Putamen (tissue), 1 donor: ENCODE data around the gene PRKCA.
"Not testable (repeated sequence)": the region's sequence is repeated elsewhere in the genome, so short reads cannot be mapped to it uniquely, and the experiment has no call there.

Source experiments
- DNase-seq: peaks from one replicate; pipeline ENCODE4 v3.0.0-alpha.2; 2016; ENCODE audit warnings: low spot score

Gene PRKCA

GRCh38 chr17:66684731-66685130 is 382.3 kb downstream of the PRKCA start:
- DNase-seq, result no peak

DNA sequence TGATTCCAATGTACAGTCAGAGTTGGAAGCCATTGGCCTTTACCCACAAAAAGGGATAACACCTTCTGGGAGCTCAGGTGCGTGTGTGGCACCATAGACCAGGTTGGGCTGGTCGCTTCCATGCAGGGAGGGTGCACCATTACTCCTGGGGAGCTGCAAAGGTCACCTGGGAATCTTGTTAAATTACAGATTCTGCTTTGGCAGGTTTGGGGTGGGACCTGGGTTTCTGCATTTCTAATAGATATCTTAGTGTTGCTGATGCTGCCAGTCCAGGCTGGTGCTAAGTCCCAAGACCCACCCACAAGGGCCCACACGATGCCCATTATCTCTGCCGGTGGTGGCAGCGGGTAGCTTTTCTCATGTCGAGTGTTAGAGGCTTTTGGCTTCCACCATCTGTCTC is 384.2 kb downstream of the PRKCA start:
- DNase-seq, result no peak

- no peak for DNase-seq
Measured at GRCh38 chr17:66687570-66688284, 385.3 kb downstream of the PRKCA start.

GRCh38 chr17:66689221-66689620 is 386.8 kb downstream of the PRKCA start:
- DNase-seq, result no peak

DNA sequence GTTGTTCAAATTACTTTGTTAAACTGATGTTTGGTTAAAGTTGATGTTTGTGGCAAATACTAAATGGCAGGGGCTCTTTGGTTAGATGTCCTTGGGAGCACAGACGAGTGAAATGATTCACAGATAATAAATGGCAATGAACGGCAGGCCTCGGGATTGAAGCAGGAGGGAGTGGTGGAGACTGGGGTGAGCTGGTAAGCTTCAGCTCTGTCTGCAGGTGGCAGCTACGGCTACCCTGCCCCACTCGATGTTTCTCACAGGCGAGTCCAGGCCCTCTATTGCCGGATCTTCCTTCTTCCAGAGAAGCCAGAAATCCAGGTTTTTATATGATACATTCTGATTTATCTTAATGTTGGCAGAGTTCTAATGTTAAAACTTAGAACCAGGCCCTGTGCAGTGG is 387.8 kb downstream of the PRKCA start:
- DNase-seq, result no peak

DNA sequence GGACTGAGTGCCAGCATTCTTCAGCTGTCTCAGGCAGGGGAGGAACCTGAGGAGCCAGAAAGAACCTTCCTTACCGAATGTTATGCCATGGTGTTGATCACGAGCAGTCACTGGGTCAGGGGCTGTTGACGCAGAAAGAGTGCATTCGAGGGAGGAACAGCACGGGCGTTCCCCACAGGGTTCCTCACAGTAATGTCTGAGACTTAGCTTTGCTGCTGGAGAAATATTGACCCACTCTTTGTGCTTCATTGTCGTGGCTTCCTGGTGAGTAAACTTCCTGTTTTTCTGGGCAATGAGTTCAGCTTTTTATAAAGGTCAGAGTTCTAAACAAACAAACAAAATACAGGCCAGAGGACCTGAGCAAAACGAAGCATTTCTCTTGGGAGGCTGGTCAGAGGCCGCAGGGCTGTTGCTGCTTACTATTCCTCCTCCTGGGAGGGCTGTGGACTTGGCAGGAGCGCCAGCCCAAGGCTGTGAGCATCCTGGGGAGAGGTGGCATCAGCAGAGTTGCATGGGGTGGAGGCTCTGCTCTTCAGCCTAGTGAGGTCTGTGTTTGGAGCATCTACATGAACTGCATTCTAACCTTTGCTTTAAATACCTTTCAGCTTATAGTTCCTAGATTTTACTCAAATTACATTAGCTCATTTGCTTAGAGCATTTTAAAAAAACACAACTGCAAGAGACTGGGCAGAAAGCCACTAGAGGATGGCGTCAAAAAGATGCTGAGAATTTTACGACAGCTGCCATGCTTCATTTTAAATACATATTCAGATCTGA is 389.4 kb downstream of the PRKCA start:
- no peak for DNase-seq

GRCh38 chr17:66692421-66692690 is 389.9 kb downstream of the PRKCA start:
- no peak for DNase-seq

DNA sequence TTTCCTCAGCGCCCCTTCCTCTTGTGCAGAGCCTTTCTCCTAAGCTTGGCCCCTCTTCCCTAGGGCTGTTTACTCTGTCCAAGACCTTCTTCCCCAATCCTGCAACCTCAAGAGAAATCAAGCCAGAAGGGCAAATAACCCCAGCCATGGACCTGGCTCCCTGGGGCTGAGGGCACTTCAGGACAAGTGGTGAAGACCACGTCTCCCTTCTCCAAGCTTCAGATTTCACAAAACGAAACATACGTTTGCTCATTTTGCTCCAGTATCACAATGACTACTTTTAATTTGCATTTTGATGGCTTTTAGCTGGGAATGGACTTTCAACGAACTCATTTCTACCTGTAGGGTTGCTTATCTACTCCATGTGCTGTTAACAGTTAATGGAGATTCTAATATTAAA is 392.7 kb downstream of the PRKCA start:
- DNase-seq, result no peak

DNA sequence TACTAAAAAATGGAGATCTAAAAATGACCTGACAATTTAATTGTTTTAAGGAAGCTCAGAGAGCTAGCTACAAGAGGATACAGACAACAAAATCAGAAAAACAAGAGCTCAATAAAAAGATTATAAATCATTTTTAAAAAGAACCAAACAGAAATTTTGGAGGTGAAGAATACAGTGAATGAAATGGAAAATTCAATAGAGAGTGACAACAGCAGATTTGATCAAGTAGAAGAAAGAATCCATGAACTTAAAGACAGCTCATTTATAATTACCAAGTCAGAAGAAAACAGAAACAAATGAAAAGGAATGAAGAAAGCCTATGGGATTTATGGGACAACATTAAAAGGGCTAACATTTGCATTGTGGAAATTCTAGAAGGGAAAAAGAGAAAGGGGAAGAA is 395.9 kb downstream of the PRKCA start:
- no peak for DNase-seq

DNA sequence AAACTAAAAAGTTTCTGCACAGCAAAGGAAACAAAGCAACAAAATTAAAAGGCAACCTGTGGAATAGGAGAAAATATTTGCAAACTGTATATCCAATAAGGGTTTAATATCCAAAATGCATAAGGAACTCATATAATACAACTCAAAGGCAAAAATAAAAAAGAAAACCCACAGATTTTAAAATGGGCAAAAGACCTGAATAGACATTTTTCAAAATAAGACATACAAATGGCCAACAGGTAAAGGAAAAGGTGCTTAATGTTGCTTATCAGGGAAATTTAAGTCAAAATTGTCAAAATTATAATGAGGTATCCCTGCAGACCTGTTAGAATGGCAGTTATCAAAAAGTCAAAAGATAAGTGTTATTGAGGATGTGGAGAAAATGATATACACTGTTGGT is 399.0 kb downstream of the PRKCA start:
- no peak for DNase-seq

GRCh38 chr17:66702106-66702936 is 399.9 kb downstream of the PRKCA start:
- no peak for DNase-seq

- no peak for DNase-seq
Measured at GRCh38 chr17:66704858-66705520, 402.6 kb downstream of the PRKCA start.

- DNase-seq, result no peak
Measured at GRCh38 chr17:66706851-66707450, 404.5 kb downstream of the PRKCA start.

DNA sequence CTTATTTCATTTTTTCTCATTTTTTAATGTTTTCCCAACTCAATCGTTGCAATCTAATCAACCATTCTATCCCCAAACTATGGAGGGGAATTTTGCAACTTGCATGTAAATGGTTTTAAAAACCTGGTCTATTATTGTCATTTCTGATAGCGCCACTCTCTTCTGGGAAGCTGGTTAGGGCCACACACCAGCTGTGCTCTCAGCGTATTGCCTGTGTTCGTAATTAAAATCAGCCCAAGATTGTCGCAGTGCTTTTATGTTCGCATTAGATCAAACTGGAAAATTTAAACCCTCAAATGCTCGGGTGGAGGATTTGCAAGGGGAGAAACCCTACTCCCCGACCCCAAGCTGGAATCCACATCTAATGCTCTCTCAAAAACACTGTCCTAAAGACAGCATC is 409.0 kb downstream of the PRKCA start:
- DNase-seq, result no peak

- DNase-seq, result no peak
Measured at GRCh38 chr17:66711881-66712321, 409.5 kb downstream of the PRKCA start.

DNA sequence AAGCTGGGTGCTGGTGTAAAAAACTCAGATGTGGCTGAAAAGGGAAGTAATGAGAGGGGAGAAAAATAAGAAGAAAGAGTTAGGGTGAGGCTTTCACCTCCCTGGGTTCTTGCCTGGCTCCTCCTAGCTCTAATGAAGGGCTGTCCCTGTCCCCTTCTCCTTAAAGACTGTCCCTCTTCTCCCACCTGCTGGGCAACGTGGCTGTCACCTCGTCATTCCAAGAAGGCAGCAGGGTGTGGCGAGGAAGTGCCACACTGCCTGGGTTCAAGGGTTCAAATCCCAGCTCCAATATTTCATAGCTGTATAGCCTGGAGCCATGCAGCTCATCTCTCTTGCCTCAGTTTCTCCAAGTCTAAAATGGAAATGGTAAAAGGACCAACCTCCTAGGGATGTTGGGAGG is 410.0 kb downstream of the PRKCA start:
- no peak for DNase-seq

GRCh38 chr17:66713021-66713532 is 410.7 kb downstream of the PRKCA start:
- DNase-seq, result not testable (repeated sequence)

GRCh38 chr17:66713533-66714042 is 411.2 kb downstream of the PRKCA start:
- no peak for DNase-seq

GRCh38 chr17:66714046-66715023 is 411.9 kb downstream of the PRKCA start:
- no peak for DNase-seq

DNA sequence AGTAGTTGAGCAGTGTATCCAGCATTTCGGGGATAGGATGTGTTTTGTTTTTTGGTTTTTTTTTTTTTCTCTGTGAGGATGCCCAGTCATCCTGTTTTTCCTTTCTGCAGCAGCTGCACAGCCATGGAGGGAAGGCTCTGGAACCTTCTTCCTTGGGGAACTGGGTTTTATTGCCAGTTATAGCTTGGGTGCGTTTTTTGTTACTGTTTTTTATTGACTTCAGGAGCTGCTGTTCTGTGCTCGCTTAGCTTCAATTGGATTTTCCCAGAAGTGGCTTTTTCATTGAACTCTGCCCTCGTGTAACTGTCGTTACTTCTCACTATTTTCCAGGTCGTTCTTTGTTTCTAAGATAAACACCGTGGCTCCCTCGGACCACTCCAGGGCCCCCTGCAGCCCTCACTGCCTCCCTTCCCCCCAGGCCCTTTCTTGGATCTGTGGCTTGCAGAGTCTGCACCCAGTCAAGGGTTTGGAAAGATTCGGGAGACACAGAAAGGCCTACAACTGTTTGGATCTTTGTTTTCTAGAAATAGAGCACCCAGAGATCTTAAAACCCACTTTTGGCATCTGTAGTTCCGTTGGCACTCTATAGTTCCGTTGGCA is 412.8 kb downstream of the PRKCA start:
- DNase-seq, result no peak
